OCI-LY7 (cell line): ENCODE data around the gene LCN6. TPM values are rescaled to one million over a fixed set of nuclear protein-coding genes. Genes with fewer than 3 reads are reported as not detected.

Experiments
- BruUV-seq: library from RNA; stranded (reverse); fragments of 400-500 nt; replicated peaks from 2 replicates; lab custom pipeline; 2021; lab: Mats Ljungman, UMichigan
- CTCF ChIA-PET: fragments of 300-600 bp; sonication (Branson Sonifier 250); formaldehyde crosslinking; loops from one replicate; lab custom pipeline; 2022; ENCODE audit warnings: antibody characterized with exemption; ENCODE audit not compliant: unreplicated experiment; lab: Charles Lee
- POLR2A ChIA-PET: fragments of 300-600 bp; sonication (Branson Sonifier 250); formaldehyde crosslinking; loops from one replicate; lab custom pipeline; 2022; ENCODE audit warnings: antibody characterized with exemption; lab: Charles Lee
- DNase-seq: peaks from one replicate; pipeline ENCODE4 v3.0.0-alpha.2; 2015; ENCODE audit warnings: low spot score
- H2AFZ ChIP-seq: fragments of 200-600 bp; sonication (generic), shearing (Covaris generic); 2 replicates; pipeline ENCODE4 v1.6.1; 2014; ENCODE audit warnings: mild to moderate bottlenecking, antibody characterized with exemption, low read length, moderate library complexity
- H3K27ac ChIP-seq: fragments of 200-600 bp; sonication (generic); 2 replicates; pipeline ENCODE4 v1.5.1; 2014; ENCODE audit warnings: mixed run types, low read depth, mild to moderate bottlenecking, moderate library complexity, low read length, inconsistent platforms; ENCODE audit not compliant: poor library complexity, severe bottlenecking
- H3K36me3 ChIP-seq: fragments of 200-600 bp; sonication (generic); 2 replicates; pipeline ENCODE4 v1.6.1; 2014; ENCODE audit warnings: mild to moderate bottlenecking, antibody characterized with exemption, low read length, moderate library complexity, mixed read lengths; ENCODE audit not compliant: insufficient read depth
- H3K4me1 ChIP-seq: fragments of 200-600 bp; sonication (generic); 2 replicates; pipeline ENCODE4 v1.5.1; 2014; ENCODE audit warnings: mild to moderate bottlenecking, low read length; ENCODE audit not compliant: insufficient read depth, poor library complexity, severe bottlenecking
- H3K4me2 ChIP-seq: fragments of 200-600 bp; sonication (generic); 2 replicates; pipeline ENCODE4 v1.6.1; 2014; ENCODE audit warnings: mild to moderate bottlenecking, low read length
- H3K4me3 ChIP-seq: fragments of 200-600 bp; sonication (generic); 2 replicates; pipeline ENCODE4 v1.5.1; 2014; ENCODE audit warnings: mild to moderate bottlenecking, low read depth, low read length; ENCODE audit not compliant: poor library complexity, severe bottlenecking
- H3K79me2 ChIP-seq: fragments of 200-600 bp; sonication (generic); 2 replicates; pipeline ENCODE4 v1.6.1; 2016; ENCODE audit warnings: low read depth, mild to moderate bottlenecking, low read length, moderate library complexity, mixed read lengths; ENCODE audit not compliant: insufficient read depth
- H3K9me2 ChIP-seq: fragments of 200-600 bp; sonication (generic); 2 replicates; pipeline ENCODE4 v1.6.1; 2016; ENCODE audit warnings: mild to moderate bottlenecking, low read length, mixed read lengths; ENCODE audit not compliant: insufficient read depth
- H3K9me3 ChIP-seq: fragments of 200-600 bp; sonication (generic); 2 replicates; pipeline ENCODE4 v1.6.1; 2014; ENCODE audit warnings: mild to moderate bottlenecking, mixed run types, low read length, mixed read lengths
- H4K20me1 ChIP-seq: fragments of 200-600 bp; sonication (generic); 2 replicates; pipeline ENCODE4 v1.6.1; 2014; ENCODE audit warnings: mild to moderate bottlenecking, antibody characterized with exemption, low read length, moderate library complexity, mixed read lengths; ENCODE audit not compliant: insufficient read depth
- CTCF ChIP-seq: fragments of 200-600 bp; sonication (generic); conservative IDR thresholded peaks from 2 replicates; pipeline ENCODE4 v1.5.1; 2014; ENCODE audit warnings: mild to moderate bottlenecking, antibody characterized with exemption, low read length, moderate library complexity, mixed read lengths
- EZH2phosphoT487 ChIP-seq: fragments of 200-600 bp; sonication (generic); IDR thresholded peaks from 2 replicates; pipeline ENCODE4 v1.6.1; 2018; ENCODE audit warnings: low read depth, borderline replicate concordance, mild to moderate bottlenecking, mixed run types, antibody characterized with exemption, low read length, moderate library complexity, mixed read lengths
- intact Hi-C: fragments of 100-400 bp; cut with micrococcal nuclease; formaldehyde crosslinking; loops from one replicate; pipeline ENCODE4 v1.10.0; 2022; ENCODE audit not compliant: unreplicated experiment
- total RNA-seq, 2 experiments: library from RNA; depleted of rRNA in 1 of 2; stranded (reverse); fragments of >200 nt in 1 of 2; shearing (Covaris generic) in 1 of 2; gene quantifications; 2 replicates each; pipeline ENCODE4 v1.2.3, GENCODE V29; 2014 to 2022

Gene LCN6
- total RNA-seq, 2 experiments from 2014 or later: not detected

GRCh38 chr9:136717399-136717798 lies 30.9 kb downstream of the LCN6 start:
- no peak for DNase-seq
- H3K36me3 ChIP-seq: peaks cover 9% of the 10 kb centered on the region; the same call in 1 of the 2 replicates
- CTCF ChIA-PET: no interaction called here
- no peak overlapping the region for H3K27ac ChIP-seq
- TF ChIP-seq CTCF (no peak), EZH2phosphoT487 (no peak)
- no peaks in the 10 kb centered on the region for H4K20me1 ChIP-seq
- H3K4me1 ChIP-seq: peaks cover 13% of the 10 kb centered on the region
- H3K9me2 ChIP-seq: no peaks in the 10 kb centered on the region
- no peak overlapping the region for H3K4me2 ChIP-seq
- no peaks in the 10 kb centered on the region for H3K79me2 ChIP-seq
- intact Hi-C loops: no loop called here
- no peak overlapping the region for H3K4me3 ChIP-seq
- no peaks in the 10 kb centered on the region for H3K9me3 ChIP-seq
- POLR2A ChIA-PET: no interaction called here
- BruUV-seq: no TSS peak
- no peak overlapping the region for H2AFZ ChIP-seq

- intact Hi-C loops: no loop called here
- Histone ChIP-seq H3K79me2 (no peaks in the 10 kb centered on the region), H3K4me1 (peaks cover 13% of the 10 kb centered on the region), H3K9me2 (no peaks in the 10 kb centered on the region), H3K27ac (no peak overlapping the region), H3K36me3 (no peaks in the 10 kb centered on the region), H3K4me3 (no peak overlapping the region), H2AFZ (no peak overlapping the region), H3K4me2 (no peak overlapping the region), H3K9me3 (no peaks in the 10 kb centered on the region), H4K20me1 (no peaks in the 10 kb centered on the region)
- DNase-seq: no peak
- no TSS peak for BruUV-seq
- ChIA-PET CTCF (no interaction called here), POLR2A (interaction anchor here (0.6 kb wide), 1 partner anchor 228 kb away, joined by 3 read pairs; no protein-coding TSS in a partner anchor)
- TF ChIP-seq CTCF (no peak), EZH2phosphoT487 (no peak)
Observed at GRCh38 chr9:136714893-136715274, 33.4 kb downstream of the LCN6 start.

GRCh38 chr9:136714096-136714892 lies 34.0 kb downstream of the LCN6 start:
- H2AFZ ChIP-seq: no peak overlapping the region
- no peaks in the 10 kb centered on the region for H3K79me2 ChIP-seq
- no peaks in the 10 kb centered on the region for H3K9me2 ChIP-seq
- POLR2A ChIA-PET: interaction anchor here (0.6 kb wide), 1 partner anchor 229 kb away, joined by 3 read pairs; no protein-coding TSS in a partner anchor
- peaks cover 11% of the 10 kb centered on the region for H3K4me1 ChIP-seq
- H3K9me3 ChIP-seq: no peaks in the 10 kb centered on the region
- no peak for DNase-seq
- no TSS peak for BruUV-seq
- no peak overlapping the region for H3K27ac ChIP-seq
- H3K4me3 ChIP-seq: peak overlapping the region; percentile 77
- intact Hi-C loops: no loop called here
- CTCF ChIA-PET: no interaction called here
- H4K20me1 ChIP-seq: no peaks in the 10 kb centered on the region
- H3K36me3 ChIP-seq: no peaks in the 10 kb centered on the region
- peak overlapping the region; percentile 74 for H3K4me2 ChIP-seq
- TF ChIP-seq EZH2phosphoT487: no peak
- TF ChIP-seq CTCF: no peak
